K562 (cell line): ENCODE data around the gene SOBP. TPM values are rescaled to one million over a fixed set of nuclear protein-coding genes. Genes with fewer than 3 reads are reported as not detected.

Experiments used
- ATAC-seq: fragments of 200-7000 bp; cut with Tn5 transposase; 3 replicates; pipeline ENCODE4 v1.9.1; 2020; ENCODE audit warnings: moderate library complexity
- BruUV-seq: library from RNA; stranded (reverse); fragments of 400-500 nt; replicated peaks from 2 replicates; lab custom pipeline; 2021; lab: Mats Ljungman, UMichigan
- CTCF ChIA-PET: fragments of 300-600 bp; formaldehyde crosslinking; extraction: SDS; loops from one replicate; lab custom pipeline; 2021; ENCODE audit warnings: low intra/inter-chr PET ratio; lab: Yijun Ruan, JAX
- POLR2A ChIA-PET: fragments of 300-600, 350-650 bp; sonication (Branson Sonifier 250); formaldehyde crosslinking; extraction: SDS; loops from one replicate; lab custom pipeline; 2021; ENCODE audit warnings: antibody characterized with exemption, inconsistent platforms; lab: Yijun Ruan, JAX
- DNase-seq, 4 experiments: peaks; one replicate each; pipeline versions ENCODE4 v3.0.0 to v3.0.0-alpha.2; 2011 to 2018; ENCODE audit warnings: low spot score in 3 of 4, mixed read lengths in 3 of 4; ENCODE audit errors: extremely low read depth in 1 of 4
- FAIRE-seq: peaks from 2 replicates; lab custom pipeline; 2011; peaks lifted over from hg19 to GRCh38; lab: Jason Lieb, UNC
- H2AFZ ChIP-seq: 2 replicates; pipeline ENCODE4 v1.6.0; 2011; ENCODE audit warnings: low read depth, low read length, control low read depth, inconsistent platforms
- H3K27ac ChIP-seq: fragments of 200-600 bp; 3 replicates; pipeline ENCODE4 v1.8.0; 2011; ENCODE audit warnings: low read depth, mild to moderate bottlenecking, control low read depth, inconsistent platforms, low read length, moderate library complexity, mixed read lengths; ENCODE audit errors: extremely low read depth
- H3K27me3 ChIP-seq, 2 experiments: fragments of 300-600 bp in 1 of 2; 2 replicates in 1 of 2; 3 replicates in 1 of 2; pipeline versions ENCODE4 v1.6.0 to v1.8.0; 2011; ENCODE audit warnings: inconsistent platforms in 2 of 2, low read length in 2 of 2, mild to moderate bottlenecking in 1 of 2, mixed read lengths in 1 of 2, moderate library complexity in 1 of 2; ENCODE audit not compliant: control insufficient read depth in 2 of 2, insufficient read depth in 2 of 2
- H3K36me3 ChIP-seq: fragments of 300-600 bp; 3 replicates; pipeline ENCODE4 v1.8.0; 2011; ENCODE audit warnings: mild to moderate bottlenecking, low read length, inconsistent platforms; ENCODE audit not compliant: control insufficient read depth, insufficient read depth
- H3K4me1 ChIP-seq, 2 experiments: fragments of 200-600 bp in 1 of 2; replicated peaks in 1 of 2; 2 replicates in 1 of 2; 3 replicates in 1 of 2; pipeline versions ENCODE4 v1.5.1 to v1.8.0; 2011; ENCODE audit warnings: inconsistent platforms in 2 of 2, low read length in 2 of 2, mild to moderate bottlenecking in 1 of 2, mixed read lengths in 1 of 2, moderate library complexity in 1 of 2; ENCODE audit not compliant: control insufficient read depth in 2 of 2, insufficient read depth in 2 of 2
- H3K4me2 ChIP-seq: 2 replicates; pipeline ENCODE4 v1.6.1; 2011; ENCODE audit warnings: low read length, control low read depth, inconsistent platforms, mixed read lengths; ENCODE audit not compliant: insufficient read depth
- H3K4me3 ChIP-seq: fragments of 200-600 bp; sonication (generic), shearing (Covaris generic); 2 replicates; pipeline ENCODE4 v1.5.1; 2016; ENCODE audit warnings: control low read depth, inconsistent platforms
- H3K79me2 ChIP-seq: fragments of 200-600 bp; 3 replicates; pipeline ENCODE4 v1.8.0; 2011; ENCODE audit warnings: low read length, inconsistent platforms; ENCODE audit not compliant: control insufficient read depth, insufficient read depth
- H3K9ac ChIP-seq, 2 experiments: 2 replicates each; pipeline versions ENCODE4 v1.6.0 to v1.6.1; 2011; ENCODE audit warnings: low read depth in 2 of 2, low read length in 2 of 2, control low read depth in 1 of 2, inconsistent platforms in 1 of 2, mild to moderate bottlenecking in 1 of 2, mixed read lengths in 1 of 2; ENCODE audit not compliant: insufficient read depth in 1 of 2
- H3K9me1 ChIP-seq: one replicate; pipeline ENCODE4 v1.6.0; 2011; ENCODE audit warnings: inconsistent platforms, mild to moderate bottlenecking, low read length, moderate library complexity; ENCODE audit not compliant: control insufficient read depth, insufficient read depth
- H3K9me3 ChIP-seq: replicated peaks from 2 replicates; pipeline ENCODE4 v1.5.1; 2011; ENCODE audit warnings: low read depth, low read length, inconsistent platforms; ENCODE audit not compliant: control insufficient read depth, insufficient read depth
- H4K20me1 ChIP-seq: replicated peaks from 2 replicates; pipeline ENCODE4 v1.6.1; 2011; ENCODE audit warnings: low read length, inconsistent platforms, mixed read lengths; ENCODE audit not compliant: control insufficient read depth, insufficient read depth
- CBX8 ChIP-seq: fragments of 200-600 bp; sonication (generic); IDR thresholded peaks from 2 replicates; pipeline ENCODE4 v1.6.1; 2012; ENCODE audit warnings: borderline replicate concordance, mixed run types, low read depth, mild to moderate bottlenecking, moderate library complexity, mixed read lengths, low read length, control low read depth, inconsistent platforms; ENCODE audit not compliant: poor library complexity, severe bottlenecking; ENCODE audit errors: extremely low read depth
- ZFP36 ChIP-seq: fragments of 150-350 bp; IDR thresholded peaks from 2 replicates; pipeline ENCODE4 v1.6.1; 2018; ENCODE audit warnings: low read length, low read depth; ENCODE audit not compliant: partially characterized antibody
- ZNF277 ChIP-seq: fragments of 250-450 bp; sonication (Bioruptor Pico); IDR thresholded peaks from 2 replicates; pipeline ENCODE4 v1.8.0; 2022; ENCODE audit warnings: inconsistent platforms, mild to moderate bottlenecking, moderate library complexity, borderline replicate concordance
- WGBS: fragments of 100-300 bp; shearing (Covaris generic); methylation state at CpG from one replicate; pipeline ENCODE4 v1.1.6; 2016; ENCODE audit warnings: low coverage, mixed read lengths; ENCODE audit not compliant: insufficient coverage; ENCODE audit errors: missing lambda C conversion rate; 5-methylcytosine and 5-hydroxymethylcytosine counted together
- in situ Hi-C: fragments of 300-500 bp; cut with MboI; formaldehyde crosslinking; loops from 4 replicates; pipeline ENCODE4 v1.15.0; 2018; ENCODE audit warnings: inconsistent platforms, mixed read lengths
- intact Hi-C: fragments of 100-400 bp; cut with micrococcal nuclease; formaldehyde crosslinking; loops from 2 replicates; pipeline ENCODE4 v1.14.2; 2022
- polyA plus RNA-seq, 8 experiments: library from polyadenylated mRNA; depleted of rRNA in 4 of 8; stranded (reverse) in 5 of 8; unstranded in 3 of 8; fragments of >200 nt; fragmentation: Nextera tagmentation in 2 of 8; fragmentation: Illumina TruSeq in 1 of 8; extraction: Ambion mirVana in 2 of 8; extraction: Trizol in 1 of 8; gene quantifications; 2 replicates each; pipeline versions ENCODE4 v1.2.1 to v1.2.3, GENCODE V29; 2011 to 2014; ENCODE audit warnings: inconsistent platforms in 1 of 8, missing spikeins in 1 of 8
- total RNA-seq, 7 experiments: library from RNA; depleted of rRNA in 6 of 7; stranded (reverse); fragments of >200 nt in 6 of 7; fragmentation: Illumina TruSeq in 2 of 7; extraction: Trizol in 2 of 7; gene quantifications; 2 replicates each; pipeline versions ENCODE4 v1.2.1 to v1.2.3, GENCODE V29; 2011 to 2021; ENCODE audit warnings: low replicate concordance in 1 of 7

SOBP gene
- total and polyA plus RNA-seq, 9 of the 15 experiments (the other 6 are each of a cell fraction or from before 2014, with no cell fraction given): 0.16 TPM; not detected in 8

DNA sequence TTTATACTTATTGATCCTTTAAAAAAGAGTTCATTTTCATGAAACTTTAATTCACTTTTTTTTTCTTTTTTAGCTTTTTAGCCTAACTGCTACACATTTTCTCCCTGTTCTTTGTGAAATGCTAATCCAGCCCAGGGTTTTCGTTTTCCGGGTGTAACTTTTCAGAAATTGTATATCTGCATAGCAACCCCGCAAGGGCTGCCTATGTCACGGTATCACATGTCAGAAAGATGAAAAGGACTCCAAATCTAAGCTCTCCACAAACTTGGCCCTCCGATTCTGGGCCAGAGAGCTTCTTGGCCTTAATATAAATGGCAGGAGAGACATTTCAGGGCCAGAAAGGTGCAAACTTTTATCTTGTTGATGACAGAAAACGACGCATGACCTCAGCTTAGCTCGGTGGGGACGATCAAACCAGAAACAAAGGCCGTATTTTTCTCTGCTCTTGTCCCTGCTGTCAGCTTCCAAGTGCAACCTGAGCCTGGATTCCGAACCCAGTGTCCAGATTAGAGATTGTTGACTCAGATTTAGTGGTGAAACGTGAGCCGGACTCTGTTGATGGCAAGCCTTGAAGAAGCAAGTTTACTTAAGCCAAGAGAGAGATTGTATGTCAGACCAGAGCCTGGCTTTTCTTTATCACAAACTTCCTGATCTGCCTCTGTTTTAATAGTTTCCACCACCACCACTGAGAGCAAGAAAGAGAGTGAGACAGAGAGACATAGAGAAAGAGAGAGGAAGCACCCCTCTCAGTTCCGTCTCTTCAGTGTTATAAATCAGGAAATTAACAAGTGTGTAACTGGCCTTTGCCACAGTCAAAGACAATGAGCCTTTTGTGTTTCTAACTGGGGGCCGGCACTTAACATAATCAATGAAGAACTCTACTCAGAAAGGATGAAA lies 176.4 kb downstream of the SOBP start:
- ChIA-PET POLR2A (interaction anchor here (0.8 kb wide), 1 partner anchor 26 kb away, joined by 3 read pairs; no protein-coding TSS in a partner anchor), CTCF (no interaction called here)
- 3% methylated on average over 15 of the region's 15 CpGs for WGBS
- no peak overlapping the region for H2AFZ ChIP-seq
- no peaks in the 10 kb centered on the region for H3K9me1 ChIP-seq
- ATAC-seq: no peak
- intact Hi-C loops: no loop called here
- H3K9ac ChIP-seq: no peak overlapping the region
- no TSS peak for BruUV-seq
- H3K9me3 ChIP-seq: no peaks in the 10 kb centered on the region
- in situ Hi-C loops: no loop called here
- H3K27ac ChIP-seq: no peak overlapping the region
- no peaks in the 10 kb centered on the region for H3K79me2 ChIP-seq
- H3K4me3 ChIP-seq: no peak overlapping the region
- no peak for FAIRE-seq
- no peak overlapping the region for H3K4me2 ChIP-seq
- TF ChIP-seq ZNF277 (no peak), CBX8 (peak; percentile 87), ZFP36 (peak; percentile 8)
- DNase-seq: no peak
- no peaks in the 10 kb centered on the region for H4K20me1 ChIP-seq
- H3K4me1 ChIP-seq: no peaks in the 10 kb centered on the region
- H3K36me3 ChIP-seq: no peaks in the 10 kb centered on the region
- H3K27me3 ChIP-seq: peaks cover 58 to 85% of the 10 kb centered on the region in 2 experiments
